Transverse colon (tissue), 4 donors: ENCODE results near the gene POU2F1.

Experiments used
- POLR2A ChIP-seq: fragments of 450-650 bp; IDR thresholded peaks from one replicate; pipeline ENCODE4 v1.6.1; 2016; ENCODE audit warnings: antibody characterized with exemption, mild to moderate bottlenecking, moderate library complexity
- POLR2AphosphoS5 ChIP-seq, 3 donors: sonication (generic); formaldehyde crosslinking; IDR thresholded peaks; one replicate each; pipeline ENCODE4 v1.6.1; 2016; ENCODE audit warnings: antibody characterized with exemption in 3 of 3
- TF ChIP-seq, protein P1 (sequence below), 5 experiments: fragments of 200-600 bp in 3 of 5; fragments of 450-650 bp in 2 of 5; sonication (generic) in 3 of 5; IDR thresholded peaks; 1 replicate in 2 of 5; 2 replicates in 3 of 5; pipeline ENCODE4 v1.5.1; 2016 to 2017; ENCODE audit warnings: antibody characterized with exemption in 5 of 5, inconsistent platforms in 3 of 5, mild to moderate bottlenecking in 2 of 5, moderate library complexity in 1 of 5

DNA sequence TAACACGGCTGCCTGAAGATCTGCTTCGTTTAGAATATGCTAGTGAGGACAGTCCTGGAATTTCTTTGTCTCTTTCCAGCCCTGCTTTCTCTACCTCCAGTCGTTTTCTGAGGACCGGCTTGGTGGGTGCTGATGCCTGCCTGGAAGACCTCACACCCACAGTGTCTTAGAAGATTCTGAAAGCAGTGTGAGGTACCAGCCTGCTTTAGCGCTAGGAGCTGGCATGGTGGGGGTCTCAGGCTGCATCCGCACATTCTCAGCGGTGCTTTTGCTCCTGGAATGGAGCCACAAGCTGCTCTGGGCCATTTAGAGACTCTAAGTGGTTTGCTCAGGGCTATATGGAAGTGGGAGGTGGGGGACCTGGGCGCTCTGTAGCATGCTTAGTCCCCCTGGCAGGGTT lies 236.2 kb downstream of the POU2F1 start:
- no peak for TF ChIP-seq POLR2A
- TF ChIP-seq, protein P1, sequence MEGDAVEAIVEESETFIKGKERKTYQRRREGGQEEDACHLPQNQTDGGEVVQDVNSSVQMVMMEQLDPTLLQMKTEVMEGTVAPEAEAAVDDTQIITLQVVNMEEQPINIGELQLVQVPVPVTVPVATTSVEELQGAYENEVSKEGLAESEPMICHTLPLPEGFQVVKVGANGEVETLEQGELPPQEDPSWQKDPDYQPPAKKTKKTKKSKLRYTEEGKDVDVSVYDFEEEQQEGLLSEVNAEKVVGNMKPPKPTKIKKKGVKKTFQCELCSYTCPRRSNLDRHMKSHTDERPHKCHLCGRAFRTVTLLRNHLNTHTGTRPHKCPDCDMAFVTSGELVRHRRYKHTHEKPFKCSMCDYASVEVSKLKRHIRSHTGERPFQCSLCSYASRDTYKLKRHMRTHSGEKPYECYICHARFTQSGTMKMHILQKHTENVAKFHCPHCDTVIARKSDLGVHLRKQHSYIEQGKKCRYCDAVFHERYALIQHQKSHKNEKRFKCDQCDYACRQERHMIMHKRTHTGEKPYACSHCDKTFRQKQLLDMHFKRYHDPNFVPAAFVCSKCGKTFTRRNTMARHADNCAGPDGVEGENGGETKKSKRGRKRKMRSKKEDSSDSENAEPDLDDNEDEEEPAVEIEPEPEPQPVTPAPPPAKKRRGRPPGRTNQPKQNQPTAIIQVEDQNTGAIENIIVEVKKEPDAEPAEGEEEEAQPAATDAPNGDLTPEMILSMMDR (IDR thresholded peaks at IDR 0.05), result no peak
- TF ChIP-seq POLR2AphosphoS5 (IDR thresholded peaks at IDR 0.05), result no peak
